GM18517 (cell line): ENCODE data around the gene CRYGA.

Experiments
- ATAC-seq: cut with Tn5 transposase; IDR thresholded peaks from one replicate; pipeline ENCODE4 v1.9.1; 2021; ENCODE audit warnings: mild to moderate bottlenecking, moderate library complexity; ENCODE audit not compliant: unreplicated experiment

CRYGA gene

DNA sequence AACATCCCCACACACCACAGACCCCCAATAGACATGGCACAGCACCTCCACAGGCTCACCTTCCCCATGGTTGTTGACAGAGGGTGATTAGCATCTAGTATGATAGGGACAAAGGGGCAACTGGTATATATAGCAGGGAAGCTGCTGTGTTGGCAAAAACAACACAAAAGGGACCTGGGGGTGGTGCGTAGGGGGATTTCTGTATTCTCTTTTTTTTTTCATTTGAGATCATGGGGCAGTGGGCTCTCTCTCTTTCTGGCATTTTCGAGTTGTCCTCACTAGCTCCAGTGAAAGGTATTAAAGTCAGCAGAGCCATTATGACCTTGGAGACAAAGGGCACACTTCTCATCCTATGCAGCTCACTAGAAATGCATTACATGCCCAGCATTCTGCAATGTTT lies at the start of gene CRYGA:
Gene CRYGA (minus strand): TSS at position 101 of the 400 bp plus-strand sequence. CDS start 33 bp downstream, at position 68.
- no peak for ATAC-seq

- no peak for ATAC-seq
These were observed 47.5 kb upstream of the CRYGA start for GRCh38 chr2:208210688-208211451.

DNA sequence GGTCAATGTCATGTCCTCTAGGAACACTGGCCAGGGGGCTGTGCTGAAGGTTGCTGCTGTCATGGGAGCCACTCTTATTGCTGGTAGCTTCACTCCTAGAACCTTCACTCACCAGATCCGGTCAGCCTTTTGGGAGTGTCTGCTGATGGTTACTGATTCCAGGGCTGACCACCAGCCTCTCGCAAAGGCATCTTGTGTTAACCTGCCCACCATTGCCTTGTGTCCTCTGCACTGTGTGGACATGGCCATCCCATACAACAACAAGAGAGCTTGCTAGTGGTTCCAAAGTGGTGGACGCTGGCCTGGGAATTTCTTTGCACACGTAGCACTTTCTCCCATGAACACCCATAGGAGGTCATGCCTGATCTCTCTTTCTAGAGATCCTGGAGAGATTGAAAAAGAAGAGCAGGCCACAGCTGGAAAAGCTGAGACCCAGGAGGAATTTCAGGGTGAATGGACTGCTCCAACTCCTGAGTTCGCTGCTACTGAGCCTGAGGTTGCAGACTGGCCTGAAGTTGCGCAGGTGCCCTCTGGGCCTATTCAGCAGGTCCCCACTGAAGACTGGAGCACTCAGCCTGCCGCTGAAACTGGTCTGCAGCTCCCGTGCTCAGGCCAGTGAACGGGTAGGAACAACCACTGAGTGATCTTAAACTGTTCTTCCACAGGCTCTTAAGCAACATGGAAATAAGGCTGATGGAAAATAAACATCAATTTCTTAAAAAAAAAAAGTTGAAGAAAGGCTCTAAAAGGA lies 45.1 kb upstream of the CRYGA start:
- ATAC-seq: no peak

DNA sequence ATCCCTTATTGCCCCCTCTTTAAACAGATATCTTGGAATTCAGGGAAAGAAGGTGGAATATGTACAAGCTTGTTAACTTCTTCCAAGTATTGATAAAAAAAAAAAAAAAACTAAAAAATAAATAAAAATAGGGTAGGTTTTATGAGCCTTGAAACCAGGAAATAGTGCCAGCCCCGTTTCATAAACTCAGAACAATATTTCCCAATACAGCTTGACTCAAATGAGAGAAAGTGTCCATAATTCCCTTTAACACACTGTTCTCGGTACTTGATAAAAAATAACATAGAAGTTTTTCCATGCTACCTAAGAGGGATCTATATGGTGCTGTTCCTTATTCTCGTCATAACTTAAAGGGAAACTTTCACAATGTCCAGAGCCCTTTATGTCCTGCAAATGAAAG lies 44.4 kb upstream of the CRYGA start:
- ATAC-seq: no peak

GRCh38 chr2:208204166-208204565 lies 40.8 kb upstream of the CRYGA start:
- ATAC-seq: no peak

GRCh38 chr2:208195531-208195930 lies 32.1 kb upstream of the CRYGA start:
- no peak for ATAC-seq

DNA sequence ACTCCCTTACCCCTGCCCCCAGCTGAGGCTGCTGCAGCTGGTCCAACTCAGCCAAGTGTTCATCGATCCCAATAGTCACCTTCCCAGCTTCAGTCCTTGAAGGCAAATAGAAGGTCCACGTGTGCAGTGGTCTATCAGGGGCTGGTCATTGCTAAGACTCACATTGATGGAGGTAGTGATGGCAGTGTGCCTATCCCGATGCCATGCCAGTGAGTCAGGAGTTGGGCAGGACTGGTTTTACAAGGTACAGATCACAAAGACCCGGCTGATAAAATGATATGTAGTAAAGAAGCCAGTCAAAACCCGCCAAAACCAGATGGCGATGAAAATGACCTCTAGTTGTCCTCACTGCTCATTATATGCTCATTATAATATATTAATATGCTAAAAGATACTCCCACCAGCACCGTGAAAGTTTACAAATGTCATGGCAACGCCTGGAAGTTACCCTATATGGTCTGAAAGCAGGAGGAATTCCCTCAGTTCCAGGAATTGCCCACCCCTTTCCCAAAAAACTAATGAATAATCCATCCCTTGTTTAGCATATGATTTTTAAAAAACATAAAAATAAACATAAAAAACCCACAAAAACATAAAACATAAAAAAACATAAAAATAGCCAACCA lies 29.3 kb upstream of the CRYGA start:
- ATAC-seq: no peak

GRCh38 chr2:208189810-208190503 lies 26.6 kb upstream of the CRYGA start, which contains the start of gene C2orf80:
Gene C2orf80, minus strand, starts transcription at chr2:208190030. Its CDS starts 3,044 bp downstream, at chr2:208186986.
- no peak for ATAC-seq

GRCh38 chr2:208189069-208189809 lies 25.9 kb upstream of the CRYGA start:
- ATAC-seq: no peak

DNA sequence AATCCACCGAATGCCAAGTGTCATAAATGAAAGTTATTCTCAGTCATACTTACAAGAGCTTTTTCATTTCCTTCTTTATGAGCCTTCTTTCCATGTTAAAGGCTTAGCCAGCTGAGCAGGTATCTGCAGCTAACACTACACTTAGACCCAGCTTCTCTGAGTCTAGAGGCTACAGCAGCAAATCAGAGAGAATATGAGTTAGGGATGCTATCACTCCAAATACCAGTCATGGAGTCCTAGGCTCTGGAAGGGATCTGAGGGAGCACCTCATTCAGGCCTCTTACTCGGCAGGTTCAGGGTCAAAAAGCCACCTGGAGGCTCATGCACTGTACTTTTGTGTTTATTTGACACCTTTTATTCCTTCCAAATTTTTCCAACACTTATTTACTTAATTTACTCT lies 23.5 kb upstream of the CRYGA start:
- no peak for ATAC-seq

- no peak for ATAC-seq
These were observed 23.1 kb upstream of the CRYGA start for GRCh38 chr2:208186465-208186864.

- ATAC-seq: no peak
These were observed 20.8 kb upstream of the CRYGA start for GRCh38 chr2:208183972-208184705.

- ATAC-seq: no peak
These were observed 20.1 kb upstream of the CRYGA start for GRCh38 chr2:208183526-208183925.

DNA sequence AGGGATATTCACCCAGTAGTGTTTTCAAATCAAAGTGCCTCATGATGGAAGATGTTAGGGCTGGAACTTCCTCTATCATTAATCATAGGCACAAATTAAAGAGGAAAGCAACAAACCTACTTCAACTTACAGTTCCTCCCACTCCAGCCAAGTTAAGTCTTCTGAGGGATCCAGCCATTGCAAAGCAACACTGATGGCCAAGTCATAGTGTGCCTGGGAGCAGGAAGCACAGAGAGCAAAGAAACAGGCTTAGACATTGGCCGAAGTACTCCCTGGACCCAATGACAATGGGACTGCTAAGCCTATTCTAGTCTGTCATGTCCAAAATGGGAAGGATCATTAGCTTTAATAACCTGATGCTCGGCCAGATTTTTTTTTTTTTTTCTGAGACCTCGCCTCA lies 19.4 kb upstream of the CRYGA start:
- ATAC-seq: no peak

- no peak for ATAC-seq
These were observed 15.7 kb upstream of the CRYGA start for GRCh38 chr2:208179028-208179609.

GRCh38 chr2:208175840-208176153 lies 12.4 kb upstream of the CRYGA start:
- ATAC-seq: no peak

DNA sequence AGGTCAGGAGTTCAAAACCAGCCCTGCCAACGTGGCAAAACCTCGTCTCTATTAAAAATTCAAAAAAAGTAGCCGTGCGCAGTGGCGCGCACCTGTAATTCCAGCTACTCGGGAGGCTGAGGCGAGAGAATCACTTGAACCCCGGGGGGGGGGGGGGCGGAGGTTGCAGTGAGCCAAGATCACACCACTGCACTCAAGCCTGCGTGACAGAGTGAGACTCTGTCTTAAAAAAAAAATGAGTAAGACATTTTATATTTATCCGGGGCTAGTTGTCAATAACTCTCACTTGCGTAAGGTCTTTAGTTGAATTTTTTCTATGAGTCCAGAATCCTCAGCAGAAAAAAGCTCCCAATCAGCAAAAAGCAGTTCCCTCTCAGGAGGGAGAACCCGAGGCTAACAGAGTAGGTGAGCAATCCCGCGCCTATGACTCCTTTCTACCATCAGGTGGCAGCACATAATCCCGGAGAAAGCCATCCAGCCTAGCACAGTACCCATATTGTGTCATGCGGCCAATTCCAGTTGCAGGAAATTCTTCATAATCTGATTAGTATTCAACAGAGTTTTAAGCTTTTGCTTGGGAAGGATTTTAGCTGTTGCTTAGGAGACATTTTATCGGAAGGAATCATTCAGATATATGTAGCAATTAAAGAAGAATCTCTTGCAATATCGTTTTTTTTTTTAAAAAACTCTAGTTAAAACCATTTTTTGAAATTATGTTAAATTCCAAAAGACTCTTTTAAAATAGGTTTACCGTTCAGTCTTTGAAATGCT lies 11.9 kb upstream of the CRYGA start:
- peak; percentile 98 for ATAC-seq

- ATAC-seq: no peak
These were observed 10.8 kb upstream of the CRYGA start for GRCh38 chr2:208174144-208174543.

GRCh38 chr2:208172125-208172524 lies 8.7 kb upstream of the CRYGA start:
- no peak for ATAC-seq
